ENCODE measurements around the gene NUDT5.

Gene NUDT5

GRCh38 chr10:12208460-12208859 is 12.8 kb upstream of the NUDT5 start:
- H3K4me3 ChIP-seq (ENCODE audit: low read length): no peak overlapping the region
- DNase-seq (ENCODE audit: low read depth, low spot score): no peak

- no peak for DNase-seq (ENCODE audit: low read depth, low spot score)
- H3K4me3 ChIP-seq (ENCODE audit: low read length): no peak overlapping the region
Observed at GRCh38 chr10:12207114-12207513, 11.4 kb upstream of the NUDT5 start.

GRCh38 chr10:12205082-12205481 is 9.4 kb upstream of the NUDT5 start:
- DNase-seq (ENCODE audit: low read depth, low spot score): no peak
- H3K4me3 ChIP-seq (ENCODE audit: low read length): no peak overlapping the region

GRCh38 chr10:12202226-12202625 is 6.5 kb upstream of the NUDT5 start:
- H3K4me3 ChIP-seq (ENCODE audit: low read length): peak overlapping the region; percentile 12
- DNase-seq (ENCODE audit: low read depth, low spot score): peak; percentile 94

GRCh38 chr10:12201543-12201942 is 5.9 kb upstream of the NUDT5 start:
- H3K4me3 ChIP-seq (ENCODE audit: low read length): peak overlapping the region; percentile 12
- DNase-seq (ENCODE audit: low read depth, low spot score): peak; percentile 93

GRCh38 chr10:12200850-12201249 is 5.2 kb upstream of the NUDT5 start:
- H3K4me3 ChIP-seq (ENCODE audit: low read length): peak overlapping the region; percentile 12

GRCh38 chr10:12198156-12198555 is 2.5 kb upstream of the NUDT5 start:
- no peak for DNase-seq (ENCODE audit: low read depth, low spot score)
- H3K4me3 ChIP-seq (ENCODE audit: low read length): peak overlapping the region; percentile 99

More at GRCh38 chr10:12200850-12201249, 5.2 kb upstream of the NUDT5 start:
- DNase-seq (ENCODE audit: low read depth, low spot score): no peak

- peak overlapping the region; percentile 99 for H3K4me3 ChIP-seq (ENCODE audit: low read length)
- DNase-seq (ENCODE audit: low read depth, low spot score): no peak
Observed at GRCh38 chr10:12196531-12197211, 980 bp upstream of the NUDT5 start.

GRCh38 chr10:12195281-12195602 is 449 bp downstream of the NUDT5 start:
- peak overlapping the region; percentile 99 for H3K4me3 ChIP-seq (ENCODE audit: low read length)
- no peak for DNase-seq (ENCODE audit: low read depth, low spot score)

GRCh38 chr10:12194752-12195271 is 879 bp downstream of the NUDT5 start:
- DNase-seq (ENCODE audit: low read depth, low spot score): no peak
- H3K4me3 ChIP-seq (ENCODE audit: low read length): peak overlapping the region; percentile 99

- no peak for DNase-seq (ENCODE audit: low read depth, low spot score)
- no peak overlapping the region for H3K4me3 ChIP-seq (ENCODE audit: low read length)
Observed at GRCh38 chr10:12193193-12193592, 2.5 kb downstream of the NUDT5 start.

- no peak for DNase-seq (ENCODE audit: low read depth, low spot score)
- H3K4me3 ChIP-seq (ENCODE audit: low read length): no peak overlapping the region
Observed at GRCh38 chr10:12191715-12192114, 4.0 kb downstream of the NUDT5 start.

GRCh38 chr10:12189426-12189825 is 6.3 kb downstream of the NUDT5 start:
- DNase-seq (ENCODE audit: low read depth, low spot score): no peak
- H3K4me3 ChIP-seq (ENCODE audit: low read length): no peak overlapping the region

- H3K4me3 ChIP-seq (ENCODE audit: low read length): no peak overlapping the region
- no peak for DNase-seq (ENCODE audit: low read depth, low spot score)
Observed at GRCh38 chr10:12188656-12189055, 7.0 kb downstream of the NUDT5 start.

- H3K4me3 ChIP-seq (ENCODE audit: low read length): no peak overlapping the region
- no peak for DNase-seq (ENCODE audit: low read depth, low spot score)
Observed at GRCh38 chr10:12187321-12187905, 8.3 kb downstream of the NUDT5 start.

- DNase-seq (ENCODE audit: low read depth, low spot score): no peak
- no peak overlapping the region for H3K4me3 ChIP-seq (ENCODE audit: low read length)
Observed at GRCh38 chr10:12186323-12186722, 9.4 kb downstream of the NUDT5 start.

GRCh38 chr10:12184165-12184564 is 11.5 kb downstream of the NUDT5 start:
- H3K4me3 ChIP-seq (ENCODE audit: low read length): no peak overlapping the region
- DNase-seq (ENCODE audit: low read depth, low spot score): no peak

- H3K4me3 ChIP-seq (ENCODE audit: low read length): no peak overlapping the region
- DNase-seq (ENCODE audit: low read depth, low spot score): no peak
Observed at GRCh38 chr10:12181065-12181775, 14.5 kb downstream of the NUDT5 start.

GRCh38 chr10:12180221-12180974 is 15.3 kb downstream of the NUDT5 start:
- no peak for DNase-seq (ENCODE audit: low read depth, low spot score)
- no peak overlapping the region for H3K4me3 ChIP-seq (ENCODE audit: low read length)

Measured in Jurkat, Clone E6-1 (cell line).